HG02870 (cell line): ENCODE measurements around the gene ABHD17A.

ENCODE experiments used
- ATAC-seq: cut with Tn5 transposase; IDR thresholded peaks from one replicate; pipeline ENCODE4 v1.9.1; 2021; ENCODE audit warnings: mild to moderate bottlenecking, moderate library complexity; ENCODE audit not compliant: unreplicated experiment

The ABHD17A gene

DNA sequence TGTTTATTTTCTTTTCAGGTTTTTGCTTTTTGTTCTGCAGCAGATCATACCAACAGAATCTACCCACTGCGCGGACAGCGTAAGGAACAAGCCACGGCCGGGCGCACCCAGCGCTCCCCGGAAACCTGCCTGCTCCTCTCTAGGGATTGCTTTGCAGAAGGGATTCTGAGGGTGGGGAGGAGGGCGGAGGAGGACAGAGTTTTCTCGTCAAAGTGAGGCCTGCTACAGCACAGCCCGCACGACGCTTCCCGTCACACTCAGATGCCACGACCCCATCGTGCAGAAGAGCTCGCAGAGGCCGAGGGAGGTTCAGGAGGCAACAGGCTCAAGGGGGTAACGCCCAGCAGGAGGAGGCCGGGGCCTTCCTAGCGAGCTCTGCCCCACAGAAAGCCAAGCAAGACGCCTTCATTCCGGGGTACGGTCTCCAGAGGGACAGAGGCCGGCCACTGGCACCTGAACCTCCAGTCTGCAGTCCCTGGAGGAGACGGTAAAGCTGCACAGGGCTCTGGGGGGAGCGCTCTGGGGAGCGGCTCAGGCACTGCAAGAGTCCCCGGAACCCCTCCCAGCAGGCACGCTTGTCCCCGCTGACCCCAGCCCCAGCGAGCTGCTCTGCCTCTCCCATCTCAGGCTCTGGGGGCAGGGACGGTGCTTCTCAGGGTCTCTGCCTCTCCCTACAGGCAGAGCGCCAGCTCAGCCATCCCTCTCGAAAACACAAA, 43.9 kb downstream of the ABHD17A start:
- no peak for ATAC-seq

DNA sequence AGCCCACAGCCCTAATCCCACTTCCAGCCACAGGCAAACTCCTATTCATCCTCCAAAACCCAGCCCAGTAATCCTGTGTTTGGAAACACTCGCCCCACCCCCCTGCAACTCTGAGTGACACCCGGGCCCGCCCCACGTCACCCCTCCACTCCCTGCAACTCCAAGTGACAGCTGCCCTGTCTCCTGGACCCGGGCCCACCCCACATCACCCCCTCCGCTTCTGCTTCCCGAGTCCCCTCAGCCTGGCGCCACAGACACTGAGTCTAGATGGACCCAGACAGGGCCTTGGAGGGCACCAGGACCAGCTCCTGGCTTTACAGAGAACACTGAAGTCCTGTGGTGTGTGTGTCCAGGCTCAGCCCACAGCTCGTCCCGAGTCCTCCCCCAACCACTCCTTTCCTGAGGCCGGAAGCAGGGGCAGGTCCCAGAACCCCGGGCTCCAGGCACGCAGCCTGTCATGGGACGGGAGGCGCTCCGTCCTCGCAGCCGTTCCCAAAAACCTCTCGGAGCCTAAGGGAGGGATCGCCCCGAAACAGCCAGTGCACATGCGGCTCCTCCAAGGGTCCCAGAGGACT, 44.7 kb downstream of the ABHD17A start:
- no peak for ATAC-seq

DNA sequence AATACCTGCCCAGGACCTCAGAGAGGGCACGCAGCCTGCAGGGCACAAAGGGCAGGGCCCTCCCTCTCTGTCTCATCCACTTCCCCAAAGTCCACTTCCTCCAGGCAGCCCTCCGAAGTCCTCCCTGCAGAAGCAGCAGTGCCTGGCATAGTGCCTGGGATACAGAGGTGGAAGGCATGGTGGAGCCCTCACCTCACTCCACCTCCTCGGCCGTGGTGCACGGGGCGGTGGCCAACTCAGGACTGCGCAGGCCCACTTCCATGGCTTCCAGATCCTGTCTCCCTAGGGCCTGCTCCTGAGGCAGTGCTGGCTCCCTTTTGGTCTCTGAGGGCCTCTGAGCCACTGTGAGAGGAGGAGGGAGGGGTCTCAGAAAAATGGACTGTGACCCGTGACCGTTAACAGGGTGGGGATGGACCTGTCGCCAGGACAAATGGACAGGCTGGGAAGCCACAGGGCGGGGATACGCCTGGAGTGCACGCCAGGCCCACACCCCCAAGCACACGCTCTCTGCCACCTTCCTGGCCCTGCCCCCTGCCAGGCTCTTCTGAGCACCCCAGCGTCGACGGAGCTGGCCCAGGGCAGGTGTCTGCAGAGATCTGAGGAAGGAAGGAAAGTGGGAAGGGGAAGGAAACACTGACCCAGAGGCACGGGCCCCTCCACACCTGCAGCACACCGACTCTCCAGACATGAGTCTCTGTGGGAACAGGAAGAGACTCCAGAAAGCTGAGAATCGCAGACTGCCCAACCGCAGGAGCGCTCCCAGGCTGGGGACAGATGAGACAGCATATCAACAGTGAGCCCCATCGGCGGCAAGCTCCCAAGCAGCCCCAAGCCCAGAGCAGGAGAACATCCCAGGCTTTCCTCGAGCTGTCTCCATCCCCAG, 45.4 kb downstream of the ABHD17A start:
- ATAC-seq, result no peak

DNA sequence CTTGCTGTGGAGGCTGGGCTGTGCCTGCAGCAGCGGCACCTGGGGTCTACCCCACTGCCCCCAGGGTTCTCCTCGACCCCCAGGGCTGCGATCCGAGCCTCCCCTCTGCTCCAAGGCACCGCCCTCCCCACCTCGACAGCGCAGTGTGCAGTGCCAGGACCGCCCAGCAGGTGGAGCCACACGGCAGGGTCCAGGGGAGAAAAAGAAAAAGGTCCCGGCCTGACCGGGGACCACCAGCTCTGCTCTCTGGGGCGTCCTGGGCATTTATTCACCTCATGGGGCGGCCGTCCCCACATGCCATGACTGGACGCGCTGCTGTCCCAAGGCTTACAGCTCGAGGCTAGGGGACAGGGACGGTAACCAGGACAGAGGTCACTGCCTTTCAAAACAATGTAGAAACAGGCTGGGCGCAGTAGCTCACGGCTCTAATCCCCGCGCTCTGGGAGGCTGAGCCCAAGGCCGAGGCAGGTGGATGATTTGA, 47.6 kb downstream of the ABHD17A start:
- ATAC-seq, result no peak

DNA sequence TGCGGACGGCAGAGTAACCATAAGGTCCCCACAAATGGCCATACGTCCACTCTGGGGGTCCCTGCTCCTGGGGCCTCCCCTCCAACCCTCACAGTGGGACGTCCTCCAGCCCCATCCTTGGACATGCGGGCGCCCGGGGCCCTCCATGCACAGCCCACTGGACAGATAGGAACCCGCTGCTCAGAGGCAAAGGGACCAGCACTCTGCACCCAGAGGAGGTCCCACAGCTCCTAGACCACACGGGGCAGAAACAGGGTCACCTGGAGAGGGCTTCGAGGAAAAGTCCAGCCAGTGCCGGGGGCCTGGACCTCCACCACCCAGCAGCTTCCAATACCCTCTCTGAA, 48.1 kb downstream of the ABHD17A start:
- ATAC-seq, result no peak

DNA sequence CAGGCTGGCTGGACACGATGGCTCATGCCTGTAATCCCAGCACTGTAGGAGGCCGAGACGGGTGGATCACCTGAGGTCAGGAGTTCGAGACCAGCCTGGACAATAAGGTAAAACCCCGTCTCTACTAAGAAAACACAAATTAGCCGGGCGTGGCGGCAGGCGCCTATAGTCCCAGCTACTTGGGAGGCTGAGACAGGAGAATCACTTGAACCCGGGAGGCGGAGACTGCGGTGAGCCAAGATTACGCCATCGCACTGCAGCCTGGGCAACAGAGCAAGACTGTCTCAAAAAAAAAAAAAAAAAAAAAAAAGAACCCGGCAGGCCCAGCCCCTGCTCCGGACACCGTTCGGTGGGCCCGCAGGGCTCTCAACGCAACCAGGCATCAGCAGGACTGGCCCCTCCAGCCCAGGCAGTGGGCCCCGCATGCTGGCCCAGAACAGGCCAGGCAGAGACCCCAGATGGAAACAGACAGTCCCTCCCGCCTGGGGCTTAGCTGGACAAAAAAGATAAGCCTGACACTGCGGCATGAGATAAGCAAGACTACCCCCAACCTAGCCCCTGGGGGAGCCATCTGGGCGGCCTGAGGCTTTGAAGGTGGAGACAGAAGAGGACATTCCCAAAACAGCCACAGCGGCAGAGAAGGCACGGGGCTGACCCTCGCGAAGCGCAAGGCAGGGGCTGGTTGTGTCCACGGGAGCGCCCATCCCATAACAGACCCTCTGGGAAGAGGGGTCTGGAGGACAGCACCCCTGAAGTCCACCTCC, 48.7 kb downstream of the ABHD17A start:
- no peak for ATAC-seq

DNA sequence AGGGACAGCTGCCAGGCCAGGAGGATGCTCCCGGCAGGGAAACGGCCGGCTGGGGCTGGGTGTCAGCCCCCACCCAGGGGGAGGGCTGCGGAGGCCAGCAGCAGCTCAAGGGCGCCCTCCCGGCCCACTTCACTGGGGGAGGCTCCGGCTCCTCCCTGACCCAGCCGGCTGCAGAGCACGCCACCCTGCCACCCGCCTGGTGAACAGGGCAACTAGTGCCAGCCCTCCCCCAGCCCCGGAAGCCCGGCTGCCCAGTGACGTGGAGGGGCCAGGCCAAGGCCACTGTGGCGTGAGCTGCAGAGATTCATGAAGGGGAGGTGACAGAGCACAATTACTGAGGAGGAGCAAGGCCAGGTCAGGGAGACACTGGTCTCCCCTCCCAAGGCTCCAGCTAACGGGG, 51.8 kb downstream of the ABHD17A start:
- ATAC-seq, result no peak

DNA sequence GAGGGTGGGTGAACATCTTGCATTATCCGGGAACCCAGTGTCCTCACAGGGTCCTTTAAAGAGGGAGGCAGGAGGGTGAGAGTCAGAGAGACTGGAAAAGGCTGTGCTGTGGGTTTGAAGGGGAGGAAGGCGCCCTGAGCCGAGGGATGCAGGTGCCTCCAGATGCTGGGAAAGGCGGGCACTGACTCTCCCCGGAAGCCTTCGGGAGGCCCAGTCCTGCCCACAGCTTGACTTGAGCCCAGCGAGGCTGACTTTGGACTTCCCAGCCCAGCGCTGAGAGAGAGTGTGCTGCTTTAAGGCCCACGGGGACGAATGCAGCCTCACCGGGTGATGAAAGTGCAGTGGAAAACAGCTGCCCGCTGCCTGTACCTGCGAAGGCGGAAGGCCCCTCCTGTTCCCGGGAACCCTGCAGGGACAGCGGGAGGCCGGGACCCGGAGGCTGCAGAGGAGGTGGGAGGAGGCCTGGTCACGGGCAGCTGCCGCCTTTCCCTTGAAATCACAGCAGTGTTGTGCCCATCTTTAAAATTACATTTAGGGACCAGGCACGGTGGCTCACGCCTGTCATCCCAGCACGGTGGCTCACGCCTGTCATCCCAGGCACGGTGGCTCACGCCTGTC, 53.1 kb downstream of the ABHD17A start:
- ATAC-seq, result no peak

DNA sequence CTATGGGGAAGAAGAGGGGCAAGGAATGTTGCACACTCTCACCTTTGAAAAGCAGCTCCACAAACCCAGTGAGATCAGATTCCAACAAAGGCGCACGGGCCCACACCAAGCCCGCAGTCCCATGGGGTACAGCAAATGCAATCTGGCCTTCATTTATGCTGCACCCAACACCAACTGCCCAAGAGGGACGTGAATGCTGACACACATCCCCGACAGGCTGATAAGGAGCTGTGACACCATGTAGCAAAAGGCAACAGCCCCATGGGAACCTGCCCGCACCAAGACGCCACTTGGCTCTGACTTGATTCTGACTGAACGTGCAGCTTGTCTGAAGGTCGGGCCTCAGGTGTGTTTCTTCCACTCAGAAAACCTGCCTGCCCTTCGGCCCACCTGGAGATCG, 54.3 kb downstream of the ABHD17A start:
- ATAC-seq, result no peak

DNA sequence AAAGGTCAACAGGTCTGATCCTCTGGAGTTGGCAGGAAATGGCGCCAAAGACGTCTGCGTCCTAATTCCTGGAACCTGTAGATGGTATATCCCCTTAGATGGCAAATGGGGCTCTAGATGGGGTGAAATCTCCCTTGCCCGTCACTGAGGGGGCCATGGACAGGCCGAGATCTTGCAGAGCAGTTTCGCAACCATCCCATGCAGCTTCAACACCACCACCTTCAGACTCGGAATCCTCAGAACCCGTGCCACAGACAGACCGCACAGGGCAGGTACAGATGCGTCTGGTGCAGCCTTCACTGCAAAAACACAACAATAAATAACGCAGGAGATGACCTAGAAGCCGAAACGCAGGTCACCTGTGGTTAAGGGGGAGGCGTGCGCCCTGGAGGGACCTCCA, 54.7 kb downstream of the ABHD17A start:
- ATAC-seq, result no peak

DNA sequence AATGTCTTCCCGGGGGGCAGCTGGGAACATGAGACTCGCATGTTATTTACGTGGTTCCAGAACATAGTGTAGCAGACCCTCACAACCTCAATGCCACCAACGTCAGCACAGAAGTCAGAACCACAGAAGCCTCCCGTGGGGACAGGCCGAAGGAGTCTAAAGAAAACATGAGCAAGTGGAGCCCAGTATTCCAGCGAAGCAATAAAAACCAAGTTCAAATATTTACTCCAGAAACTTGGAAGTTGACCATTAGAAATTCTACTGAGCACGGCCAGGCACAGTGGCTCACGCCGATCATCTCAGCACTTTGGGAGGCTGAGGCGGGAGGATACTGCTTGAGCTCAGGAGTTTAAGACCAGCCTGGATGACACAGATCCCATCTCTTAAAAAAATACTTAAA, 55.3 kb downstream of the ABHD17A start:
- no peak for ATAC-seq

DNA sequence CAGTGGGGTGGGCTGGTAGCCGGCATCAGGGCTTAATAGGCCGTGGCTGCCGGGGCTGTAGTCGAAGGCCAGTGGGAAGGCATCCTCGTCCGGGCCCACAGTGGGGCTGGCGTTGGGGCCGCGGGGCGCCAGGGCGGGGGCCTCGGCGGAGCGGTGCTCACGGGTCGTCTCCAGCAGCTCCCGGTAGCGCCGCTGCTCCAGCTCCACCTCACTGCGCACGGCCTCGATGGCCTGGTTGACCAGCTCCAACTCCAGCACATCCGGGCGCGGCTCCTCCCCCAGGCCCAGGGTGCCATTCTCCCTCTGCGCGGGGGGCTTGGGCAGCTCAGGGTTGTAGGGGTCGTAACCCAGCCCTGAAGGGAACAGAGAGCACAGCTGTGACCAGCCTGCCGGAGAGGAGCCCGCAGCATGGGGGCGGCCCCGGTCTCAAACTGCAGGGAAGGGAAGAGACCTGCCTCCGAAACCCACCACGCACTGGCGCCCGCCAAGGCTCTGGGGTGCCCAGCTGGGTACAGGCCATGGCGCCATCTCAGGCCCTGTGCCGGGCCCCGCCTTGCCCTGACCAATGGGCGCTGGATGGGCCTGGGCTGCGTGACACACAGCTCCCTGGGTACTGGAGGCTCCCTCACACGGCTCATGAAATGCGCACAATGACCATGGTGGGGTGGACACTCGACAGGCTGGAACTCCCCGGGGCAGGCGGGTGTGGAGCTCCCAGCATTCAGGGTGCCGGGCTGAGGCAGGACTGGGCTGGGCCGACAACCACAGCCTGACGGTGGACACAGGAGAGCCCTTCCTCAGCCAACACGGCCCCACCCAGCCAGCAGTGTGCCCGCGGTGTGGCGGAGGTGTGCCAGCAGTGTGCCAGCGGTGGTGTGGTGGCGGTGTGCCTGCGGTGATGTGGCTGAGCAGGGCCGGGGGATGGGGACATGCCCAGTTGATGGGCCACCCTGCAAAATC, 56.7 kb downstream of the ABHD17A start:
- no peak for ATAC-seq

DNA sequence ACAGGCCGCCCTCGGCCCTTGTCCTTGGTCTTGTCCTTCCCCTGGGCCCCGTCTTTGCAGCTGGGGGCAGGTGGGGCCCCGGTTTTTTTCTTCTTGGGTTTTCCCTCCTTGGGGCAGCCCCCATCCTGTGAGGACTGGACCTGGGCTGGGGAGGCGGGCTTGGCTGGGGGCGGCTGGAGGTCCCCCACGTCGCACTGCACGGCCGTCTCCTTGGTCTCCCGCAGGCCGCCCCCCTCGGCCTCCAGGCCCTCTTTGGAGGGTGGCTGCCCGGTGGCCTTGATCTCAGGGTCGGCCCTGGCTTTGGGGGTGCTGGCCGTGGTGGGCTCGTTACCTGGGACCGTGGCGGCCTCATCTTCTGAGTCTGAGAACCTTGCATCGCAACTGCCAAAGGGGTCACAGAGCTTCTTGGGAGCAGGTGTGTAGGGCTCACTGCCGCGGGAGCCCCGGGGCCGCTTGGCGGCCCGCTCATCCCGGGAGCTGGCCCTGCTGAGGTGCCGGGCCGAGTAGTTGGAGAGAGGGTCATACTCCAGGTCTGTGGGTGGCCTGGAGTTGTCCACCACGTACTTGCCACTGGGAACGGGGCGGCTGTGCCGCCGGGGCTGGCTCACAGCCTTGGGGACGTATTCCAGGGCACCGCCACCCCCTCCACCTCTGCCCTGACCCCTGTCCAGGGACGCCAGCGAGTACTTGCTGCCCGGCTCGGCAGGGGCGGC, 57.6 kb downstream of the ABHD17A start:
- ATAC-seq, result no peak
